Activated CD4-positive, CD25-positive, alpha-beta regulatory T cell treated with anti-CD3 and anti-CD28 coated beads, Interleukin-2, amount 50 U/mL, for 72 hours (primary cell): ENCODE data around the gene IQGAP2.

Experiments used
- DNase-seq: peaks from one replicate; pipeline ENCODE4 v3.0.0; 2021

The IQGAP2 gene

DNA sequence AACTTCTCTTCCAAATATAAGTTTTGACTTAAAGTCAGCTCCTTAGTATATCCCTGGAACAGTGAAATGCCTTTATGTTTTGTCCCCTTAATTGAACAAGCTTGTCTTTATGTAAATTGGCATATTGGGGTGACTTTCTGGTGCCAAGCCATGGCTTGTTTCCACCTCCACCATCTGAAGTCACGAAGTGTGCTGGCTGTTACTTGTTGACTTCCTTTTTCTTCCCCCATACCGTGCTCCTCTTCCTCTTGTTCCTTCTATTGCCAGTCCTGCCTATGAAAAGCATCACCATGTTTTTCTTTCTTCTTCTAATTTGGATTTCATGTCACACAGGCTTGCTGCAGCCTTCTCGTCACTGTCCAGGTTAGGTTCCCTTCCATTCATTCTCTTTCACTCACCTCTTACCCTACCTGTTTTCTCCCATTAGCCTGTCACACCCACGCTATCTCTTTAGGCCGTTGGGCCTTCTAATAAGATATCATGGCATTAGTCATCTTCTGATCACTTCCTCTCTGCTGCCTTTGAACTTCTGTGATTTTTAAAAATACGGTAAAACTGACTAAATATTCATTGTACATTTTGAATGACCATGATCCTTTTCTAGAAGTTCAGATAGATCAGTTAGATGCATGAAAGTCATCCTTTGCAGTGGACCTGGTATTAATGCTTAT lies 48.1 kb downstream of the IQGAP2 start:
- DNase-seq, result no peak

DNA sequence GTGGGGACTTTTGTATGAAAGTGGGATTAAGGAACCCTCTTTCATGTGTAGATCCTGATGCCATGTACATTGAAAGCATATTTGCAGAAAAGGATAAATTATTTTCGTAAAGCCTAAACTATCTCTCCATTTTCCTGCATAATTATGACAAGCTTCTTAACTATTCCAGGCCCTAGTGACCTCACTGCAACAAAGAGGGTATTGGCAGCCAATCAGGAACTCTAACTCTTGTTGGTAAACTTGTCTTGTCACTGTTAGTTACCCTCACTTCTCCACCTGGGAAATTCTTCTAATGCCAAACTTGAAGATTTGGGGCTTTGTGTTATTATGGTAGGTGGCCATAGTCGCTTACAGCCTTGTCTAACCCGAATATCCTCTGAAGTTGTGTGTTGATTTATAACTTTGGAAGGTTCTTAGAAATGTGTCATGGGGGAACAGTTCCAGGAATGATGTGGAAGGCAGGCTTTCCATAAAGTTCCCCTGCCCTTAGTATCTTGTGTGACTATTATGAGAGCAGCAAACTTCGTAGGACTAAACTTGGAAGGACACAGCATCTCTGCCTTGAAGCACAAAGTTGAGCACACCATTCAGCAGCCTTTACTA lies 52.5 kb downstream of the IQGAP2 start:
- DNase-seq, result no peak

DNA sequence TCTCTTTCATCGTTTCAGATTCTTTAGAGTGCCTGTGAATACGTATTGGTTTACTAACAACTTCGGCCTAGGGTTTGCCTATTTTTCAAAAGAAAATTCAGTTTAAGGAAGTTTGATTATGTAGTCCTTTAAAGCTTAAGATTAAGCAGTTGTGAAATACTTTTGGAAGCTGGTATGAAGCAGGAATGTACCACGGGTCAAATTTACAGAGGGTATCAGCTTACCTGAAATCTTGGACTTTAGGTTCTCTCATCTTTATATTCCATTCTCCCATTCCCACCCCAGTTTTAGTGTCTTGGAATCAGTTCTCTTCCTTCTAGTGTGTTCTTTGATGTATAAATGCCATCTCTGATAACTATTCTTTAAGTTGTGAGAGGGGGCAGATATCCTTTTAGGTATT lies 53.2 kb downstream of the IQGAP2 start:
- no peak for DNase-seq

DNA sequence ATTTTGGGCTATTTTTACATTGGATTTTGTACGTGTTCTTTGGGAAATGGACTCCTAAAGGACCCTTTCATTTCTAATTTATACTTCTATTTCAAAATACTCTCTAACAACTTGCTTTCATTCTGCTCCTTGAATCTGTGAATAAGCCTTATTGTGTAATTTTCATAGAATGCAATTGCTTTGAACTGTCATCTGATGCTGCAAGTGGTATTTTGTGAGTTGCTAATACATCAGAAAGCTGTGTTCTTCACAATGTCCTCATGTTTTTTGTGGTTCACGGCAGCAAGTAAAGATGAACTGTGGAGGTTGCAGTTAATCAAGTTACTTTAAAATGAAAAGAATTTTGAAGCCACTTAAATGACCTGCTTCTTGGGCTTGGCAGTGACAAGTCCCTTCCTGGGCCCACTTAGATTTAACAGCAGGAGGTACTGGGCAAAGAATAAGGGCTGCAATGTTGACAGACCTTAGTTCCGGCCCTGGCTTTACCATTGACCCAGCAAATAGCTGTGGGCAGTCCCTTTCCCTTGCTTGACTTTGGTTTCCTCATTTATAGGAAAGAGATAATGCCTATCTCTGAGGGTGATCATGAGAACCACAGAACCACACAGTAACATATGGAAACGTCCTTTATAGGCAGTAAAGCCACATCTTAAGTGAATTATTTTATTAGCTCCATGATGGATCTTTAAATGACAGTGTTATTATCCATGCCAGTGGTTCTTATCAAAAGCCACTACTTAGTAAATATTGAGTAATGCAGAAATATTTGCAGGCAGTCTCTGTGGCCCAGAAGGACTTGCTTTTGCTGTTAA lies 54.8 kb downstream of the IQGAP2 start:
- DNase-seq, result no peak

GRCh38 chr5:76458486-76458830 lies 55.4 kb downstream of the IQGAP2 start:
- DNase-seq, result no peak

DNA sequence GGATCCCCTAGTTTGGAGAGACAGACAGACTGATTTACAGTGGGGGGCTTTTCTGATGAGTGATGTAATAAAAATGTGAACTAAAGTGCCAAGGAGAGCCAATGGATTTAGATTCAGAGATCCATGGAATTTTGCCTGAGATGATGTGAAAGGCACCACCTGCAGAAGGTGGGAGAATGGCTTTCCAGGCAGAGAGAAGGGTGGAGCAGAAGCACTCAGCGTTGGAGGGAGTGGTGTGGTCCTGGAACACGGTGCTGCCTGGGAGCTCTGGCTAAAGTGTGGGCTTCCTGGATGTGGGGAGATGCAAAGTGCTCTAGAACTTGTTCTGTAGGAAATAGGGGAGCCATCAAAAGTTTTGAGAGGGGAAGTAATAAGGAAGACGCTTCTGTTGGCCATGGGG lies 57.0 kb downstream of the IQGAP2 start:
- no peak for DNase-seq

- no peak for DNase-seq
Observed at GRCh38 chr5:76462097-76462667, 59.1 kb downstream of the IQGAP2 start.

- DNase-seq, result no peak
Observed at GRCh38 chr5:76467216-76467615, 64.1 kb downstream of the IQGAP2 start.

GRCh38 chr5:76468635-76469425 lies 65.7 kb downstream of the IQGAP2 start:
- no peak for DNase-seq

GRCh38 chr5:76469656-76470290 lies 66.7 kb downstream of the IQGAP2 start:
- DNase-seq, result no peak

GRCh38 chr5:76470976-76471375 lies 67.9 kb downstream of the IQGAP2 start:
- no peak for DNase-seq

DNA sequence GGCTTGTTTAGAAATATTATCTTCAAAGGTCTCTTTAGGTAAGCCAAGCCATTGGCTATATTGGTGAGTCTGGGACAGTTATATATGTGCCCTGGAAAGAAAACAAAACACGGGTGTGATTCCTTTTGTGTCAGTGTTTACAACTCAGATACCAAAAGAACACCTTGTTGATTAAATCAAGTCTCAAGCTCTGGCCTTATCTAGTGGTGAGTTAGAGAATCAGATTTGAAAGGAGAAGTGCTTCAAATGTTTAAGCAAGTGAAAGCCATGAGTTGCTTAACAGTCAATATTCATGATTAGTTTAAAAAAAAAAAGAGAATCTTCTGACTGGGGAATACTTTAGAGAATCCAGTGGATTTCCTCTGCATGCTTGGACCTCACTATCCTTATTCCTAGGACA lies 68.3 kb downstream of the IQGAP2 start:
- no peak for DNase-seq

DNA sequence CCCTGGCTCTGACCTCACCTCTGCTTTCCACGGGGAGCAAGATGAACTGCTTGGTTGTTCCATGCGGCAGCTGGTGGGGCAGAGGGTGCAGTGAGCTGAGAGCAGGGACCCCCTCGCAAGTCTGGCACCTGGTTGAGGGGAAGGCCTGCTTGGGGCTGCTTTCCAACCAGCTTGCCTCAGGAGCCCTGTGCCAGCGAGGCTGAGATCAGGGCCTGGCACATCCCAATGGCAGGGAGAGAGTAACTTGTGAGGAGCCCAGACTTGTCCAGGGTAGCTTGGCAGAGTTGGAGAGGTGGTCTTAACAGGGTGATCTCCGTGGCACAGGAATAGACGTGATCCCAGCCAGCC lies 68.9 kb downstream of the IQGAP2 start:
- no peak for DNase-seq

DNA sequence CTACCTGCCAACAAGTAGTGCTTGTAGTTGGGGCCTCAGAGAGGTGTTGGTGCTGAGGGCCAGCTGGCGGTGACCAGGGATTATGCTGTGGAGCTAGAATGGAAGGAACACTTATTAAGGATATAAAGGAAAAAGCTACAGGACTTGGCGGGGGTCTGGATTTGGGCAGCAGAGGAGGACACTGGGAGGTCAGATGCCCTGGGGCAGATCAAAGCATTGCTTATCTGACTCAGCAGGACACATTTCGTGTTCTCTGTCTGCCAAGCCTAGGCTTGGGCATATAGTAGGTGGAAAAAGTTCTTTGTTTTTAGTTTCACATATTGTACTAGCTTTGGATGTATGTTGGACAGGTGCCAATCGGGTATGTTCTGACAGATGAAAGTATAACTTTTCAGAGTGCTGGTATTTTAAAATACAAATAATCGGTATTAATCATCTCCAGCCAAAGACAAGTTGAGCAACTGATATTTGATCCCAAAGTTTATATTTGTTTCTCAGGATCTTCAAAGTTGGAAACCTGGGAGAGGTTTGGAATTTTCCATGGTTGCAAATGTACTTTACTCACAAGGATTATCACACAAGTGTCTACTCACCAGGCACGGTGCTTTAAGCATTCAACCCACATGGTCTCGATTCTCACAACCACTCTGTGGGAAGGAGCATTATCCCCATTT lies 69.4 kb downstream of the IQGAP2 start:
- no peak for DNase-seq

DNA sequence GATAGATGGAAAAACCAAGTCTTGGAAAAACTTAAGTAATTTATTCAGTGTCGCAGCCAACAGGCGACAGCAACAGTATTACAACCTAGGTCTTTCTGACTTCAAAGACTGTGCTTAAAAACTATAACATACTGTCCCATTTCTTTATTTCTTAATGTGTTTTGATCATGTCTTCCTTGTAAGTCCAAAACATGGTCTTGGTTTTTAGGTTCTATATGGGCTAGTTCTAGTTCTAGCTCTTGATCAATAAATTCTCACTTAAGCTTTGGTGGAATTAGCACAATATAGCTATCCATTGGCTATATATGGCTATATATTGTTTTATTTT lies 69.9 kb downstream of the IQGAP2 start:
- DNase-seq, result no peak

DNA sequence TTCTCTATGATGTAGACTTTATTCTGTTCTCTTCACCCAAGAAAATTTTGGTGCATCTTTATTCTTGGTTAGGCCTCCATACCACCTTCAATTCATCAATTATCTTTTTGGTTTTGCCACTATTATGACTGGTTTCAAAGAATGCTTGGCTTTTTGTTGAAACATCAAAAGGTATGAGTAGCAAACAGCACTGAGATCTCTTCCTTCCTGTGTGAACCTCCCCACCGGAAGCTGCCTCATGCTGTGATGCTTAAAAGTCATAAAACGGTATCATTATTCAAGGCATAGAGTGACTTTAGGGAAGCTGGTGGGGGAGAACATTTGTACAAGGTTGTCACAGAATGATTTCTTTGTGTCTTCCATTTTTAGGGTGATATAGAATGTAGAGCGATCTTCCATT lies 70.6 kb downstream of the IQGAP2 start:
- no peak for DNase-seq

- no peak for DNase-seq
Observed at GRCh38 chr5:76474377-76474776, 71.3 kb downstream of the IQGAP2 start.

DNA sequence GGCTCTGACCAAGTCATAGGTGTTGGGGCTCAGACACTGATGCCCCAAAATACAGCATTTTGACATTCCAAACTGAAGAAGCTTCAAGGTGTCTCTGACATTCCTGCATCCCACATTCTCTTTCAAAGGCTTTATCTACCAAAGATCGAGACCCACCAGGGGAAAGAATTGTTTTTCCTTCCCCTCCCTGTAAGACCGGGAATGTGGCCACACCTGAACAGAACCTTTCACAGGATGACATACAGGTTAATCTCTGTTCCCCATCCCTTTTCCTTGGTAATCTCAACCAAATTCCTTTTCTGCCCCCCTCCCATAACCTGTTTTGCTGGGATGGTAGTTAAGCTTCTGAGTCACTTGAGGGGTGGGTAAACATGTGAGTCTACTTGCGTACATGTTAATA lies 72.3 kb downstream of the IQGAP2 start:
- no peak for DNase-seq

DNA sequence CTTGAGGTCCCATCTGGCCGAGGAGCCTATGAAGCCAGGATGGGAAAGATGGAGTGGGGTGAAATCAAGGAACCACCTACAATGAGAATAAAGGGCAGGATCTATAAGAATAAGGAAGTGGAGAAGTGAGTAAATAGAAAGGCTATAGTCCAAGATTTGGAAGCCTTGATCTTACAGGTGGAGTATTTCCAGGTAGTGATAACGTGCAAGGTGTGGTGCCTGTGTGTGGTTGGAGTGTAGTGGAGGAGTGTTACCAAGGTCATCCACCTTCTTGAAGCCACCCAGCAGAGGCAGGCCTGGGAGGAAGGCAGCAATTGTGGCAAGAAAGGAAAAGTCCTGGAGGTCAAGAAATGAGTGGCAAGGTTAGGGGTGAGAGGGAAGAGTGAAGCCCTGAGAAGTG lies 72.9 kb downstream of the IQGAP2 start:
- no peak for DNase-seq

DNA sequence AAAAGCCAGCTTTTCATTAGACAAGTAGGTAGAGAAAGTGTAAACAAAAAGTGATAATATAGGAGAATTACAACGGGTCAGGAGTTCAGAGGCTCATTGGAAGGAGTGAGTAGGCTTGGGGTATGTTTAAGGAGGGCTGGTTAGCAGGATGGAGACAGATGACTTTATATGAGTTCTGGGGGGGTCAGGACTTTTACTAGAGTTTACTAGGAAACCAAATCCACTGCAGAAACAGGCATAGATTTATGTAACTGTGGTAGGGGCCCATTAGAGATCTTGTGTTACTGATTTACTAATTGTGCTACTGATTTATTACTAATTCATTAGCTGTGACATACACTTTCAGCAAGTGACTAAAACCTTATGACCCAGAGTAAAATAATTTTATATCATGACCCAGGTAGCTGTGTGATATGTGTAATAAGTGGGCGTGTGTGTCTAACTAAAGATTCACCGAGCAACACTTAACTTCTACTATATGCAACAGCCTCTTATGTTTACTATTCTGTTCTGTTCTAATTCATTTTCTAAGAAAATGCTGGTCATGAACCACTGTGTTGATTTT lies 73.5 kb downstream of the IQGAP2 start:
- no peak for DNase-seq

- DNase-seq, result no peak
Observed at GRCh38 chr5:76477061-76477460, 74.0 kb downstream of the IQGAP2 start.

GRCh38 chr5:76477571-76477970 lies 74.5 kb downstream of the IQGAP2 start:
- DNase-seq, result no peak
